NCI-H1694 (cell line): ENCODE results near the gene PCSK1N.

Source experiments
- DNase-seq: peaks from one replicate; lab custom pipeline; 2025; lab: John Stamatoyannopoulos, UW

Gene PCSK1N

GRCh38 chrX:48789366-48790220 lies 45.8 kb downstream of the PCSK1N start:
- DNase-seq = no peak

- DNase-seq = no peak
These were observed 47.6 kb downstream of the PCSK1N start for GRCh38 chrX:48787505-48788443.

- no peak for DNase-seq
These were observed 48.4 kb downstream of the PCSK1N start for GRCh38 chrX:48786825-48787504.

- DNase-seq = no peak
These were observed 49.0 kb downstream of the PCSK1N start, which contains the start of gene GATA1 for GRCh38 chrX:48786341-48786800. TSS of gene GATA1 (plus strand) at chrX:48786590. CDS start at chrX:48791110, 4,520 bp downstream.

GRCh38 chrX:48785540-48786214 lies 49.7 kb downstream of the PCSK1N start:
- DNase-seq = no peak

GRCh38 chrX:48785186-48785539 lies 50.2 kb downstream of the PCSK1N start:
- no peak for DNase-seq

- DNase-seq = no peak
These were observed 50.7 kb downstream of the PCSK1N start for GRCh38 chrX:48784726-48785125.

GRCh38 chrX:48782795-48783194 lies 52.6 kb downstream of the PCSK1N start:
- no peak for DNase-seq

GRCh38 chrX:48782216-48782615 lies 53.2 kb downstream of the PCSK1N start:
- DNase-seq = no peak

GRCh38 chrX:48781705-48782104 lies 53.7 kb downstream of the PCSK1N start:
- no peak for DNase-seq
